ENCODE data around the gene C5orf47.

Gene C5orf47

DNA sequence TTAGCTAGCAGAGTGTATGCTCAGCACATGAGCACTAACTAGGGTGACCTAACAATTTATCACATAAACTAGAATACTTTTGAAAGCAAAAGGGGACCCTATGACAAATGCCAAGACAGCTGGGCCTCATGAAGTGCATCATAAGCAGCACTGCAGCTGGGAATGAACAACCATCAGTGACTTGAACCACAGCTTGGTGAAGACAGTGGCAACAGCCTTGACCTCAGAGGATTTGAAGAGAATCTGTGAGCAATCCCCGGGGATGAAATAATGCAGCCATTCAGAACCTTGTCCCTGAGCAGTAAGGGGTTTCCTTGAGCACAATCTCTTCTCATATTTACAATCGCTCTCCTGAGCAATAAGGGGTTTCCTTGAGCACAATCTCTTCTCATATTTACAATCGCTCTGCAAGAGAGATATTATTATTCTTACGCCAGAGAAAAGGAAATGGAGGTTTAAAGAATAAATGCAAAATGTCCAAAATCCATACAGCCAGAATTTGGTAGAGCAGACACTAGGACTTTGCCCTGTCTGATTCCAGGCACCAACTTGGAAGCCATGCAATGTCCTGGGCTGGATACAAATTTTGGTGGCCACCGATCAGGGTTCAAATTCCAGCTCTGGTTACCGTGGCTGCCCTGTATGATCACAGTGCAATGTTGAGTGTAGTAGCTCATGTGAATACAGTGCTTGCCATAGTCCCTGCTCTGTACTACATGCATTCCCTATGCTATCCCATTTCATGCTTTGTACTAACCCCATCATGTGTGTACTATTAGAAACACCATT is 55.7 kb downstream of the C5orf47 start:
- DNase-seq = no peak

DNA sequence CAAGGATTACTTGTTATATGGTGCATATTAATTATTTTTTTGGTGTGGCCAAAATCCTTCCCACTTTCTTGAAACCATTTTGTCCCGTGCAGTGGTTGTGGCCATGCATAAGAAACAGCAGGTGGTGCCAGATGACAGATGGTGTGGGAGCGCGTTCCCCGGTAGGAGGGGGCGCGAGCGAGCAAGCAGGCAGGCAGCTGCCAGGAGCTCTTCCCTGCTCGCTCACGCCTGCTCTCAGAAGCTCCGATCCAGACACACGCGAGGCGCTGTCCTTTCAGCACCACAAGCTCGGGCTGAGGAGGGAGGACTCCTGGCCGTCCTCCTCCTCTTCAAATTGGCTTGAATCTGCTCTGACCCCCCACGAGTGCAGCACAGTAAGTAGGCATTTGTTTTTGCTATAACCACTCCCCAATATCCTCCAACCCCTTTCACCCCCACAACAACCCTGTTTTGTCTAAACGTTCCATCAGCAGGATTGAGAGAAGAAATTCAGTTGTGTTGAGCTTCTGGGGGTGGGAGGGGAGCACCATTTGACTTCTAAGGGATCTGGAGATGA is 56.6 kb downstream of the C5orf47 start, which contains the start of gene NSG2:
NSG2 (plus strand) TSS at position 237 of the 556 bp plus-strand sequence. CDS start 1,050 bp downstream, outside the sequence.
- peak; percentile 73 for DNase-seq

DNA sequence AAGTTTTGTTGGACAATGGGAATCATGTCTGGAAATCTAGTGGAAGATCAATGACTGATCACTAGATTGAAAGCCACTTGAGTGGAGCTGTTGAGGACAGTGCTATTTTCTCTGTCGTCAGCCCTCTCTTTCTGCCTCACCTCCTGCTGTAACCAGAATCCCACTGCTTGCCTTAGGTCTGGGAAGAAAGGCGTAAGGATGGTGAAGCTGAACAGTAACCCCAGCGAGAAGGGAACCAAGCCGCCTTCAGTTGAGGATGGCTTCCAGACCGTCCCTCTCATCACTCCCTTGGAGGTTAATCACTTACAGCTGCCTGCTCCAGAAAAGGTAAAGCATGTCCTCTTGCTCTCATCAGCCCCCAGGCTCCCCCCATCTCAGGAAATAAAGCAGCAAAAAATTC is 57.6 kb downstream of the C5orf47 start:
- no peak for DNase-seq

- no peak for DNase-seq
These were observed 58.6 kb downstream of the C5orf47 start for GRCh38 chr5:174047472-174048099.

DNA sequence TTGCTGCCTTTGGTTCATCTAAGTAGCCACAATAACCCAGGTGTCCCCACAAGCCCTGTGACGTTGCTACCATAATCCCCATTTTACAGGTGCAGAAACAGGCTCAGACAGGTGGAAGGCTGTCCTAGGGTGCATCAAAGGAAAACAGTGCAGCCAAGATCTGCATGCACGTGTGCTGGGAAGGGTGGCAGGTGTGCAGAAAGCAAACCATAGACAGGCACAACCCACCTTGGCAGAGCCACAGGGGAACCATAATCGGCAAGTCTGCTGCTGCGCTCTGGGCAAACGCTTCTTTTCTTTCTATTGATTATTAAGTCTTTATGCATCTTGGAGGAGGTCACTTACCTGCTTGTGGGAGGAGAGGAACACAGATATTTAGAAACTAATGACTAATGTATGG is 63.7 kb downstream of the C5orf47 start:
- DNase-seq = no peak

GRCh38 chr5:174053905-174054304 is 64.9 kb downstream of the C5orf47 start:
- DNase-seq = no peak
